Stomach (tissue), 9 donors: Measurements from ENCODE around the gene SERPINA4. TPM values are rescaled to one million over a fixed set of nuclear protein-coding genes. Genes with fewer than 3 reads are reported as not detected.

Source experiments
- DNase-seq, 2 donors: peaks; one replicate each; pipeline versions ENCODE4 v3.0.0 to v3.0.0-alpha.2; 2013 to 2019
- H3K27ac ChIP-seq, 5 donors: fragments of 200-600 bp in 4 of 5; sonication (generic) in 4 of 5; one replicate each; pipeline ENCODE4 v1.5.1; 2013 to 2019; ENCODE audit warnings: mild to moderate bottlenecking in 1 of 5, moderate library complexity in 1 of 5
- H3K27me3 ChIP-seq, 3 donors: fragments of 200-600 bp; sonication (generic); one replicate each; pipeline ENCODE4 v1.5.1; 2017 to 2019; ENCODE audit warnings: mixed run types in 1 of 3
- H3K36me3 ChIP-seq, 4 donors: fragments of 200-600 bp; sonication (generic); 1 replicate in 3 of 4; 2 replicates in 1 of 4; pipeline ENCODE4 v1.5.1; 2016 to 2019
- H3K4me1 ChIP-seq, 4 donors: fragments of 200-600 bp; sonication (generic); one replicate each; pipeline ENCODE4 v1.5.1; 2016 to 2019
- H3K4me3 ChIP-seq, 4 donors: fragments of 200-600 bp; sonication (generic) in 3 of 4; one replicate each; pipeline ENCODE4 v1.5.1; 2016 to 2019; ENCODE audit warnings: mild to moderate bottlenecking in 1 of 4
- H3K9me3 ChIP-seq, 4 donors: fragments of 200-600 bp; sonication (generic); one replicate each; pipeline ENCODE4 v1.5.1; 2016 to 2019
- CTCF ChIP-seq, 7 experiments: fragments of 450-650 bp in 4 of 7; fragments of 200-600 bp in 3 of 7; sonication (generic) in 3 of 7; IDR thresholded peaks; one replicate each; pipeline ENCODE4 v1.5.1; 2016 to 2019; ENCODE audit warnings: antibody characterized with exemption in 7 of 7, control low read depth in 2 of 7, mild to moderate bottlenecking in 1 of 7
- EP300 ChIP-seq: sonication (generic); formaldehyde crosslinking; IDR thresholded peaks from one replicate; pipeline ENCODE4 v1.6.1; 2017; ENCODE audit warnings: antibody characterized with exemption
- POLR2A ChIP-seq, 4 donors: fragments of 450-650 bp; IDR thresholded peaks; one replicate each; pipeline ENCODE4 v1.6.1; 2016; ENCODE audit warnings: antibody characterized with exemption in 4 of 4, control low read depth in 2 of 4, mild to moderate bottlenecking in 1 of 4, moderate library complexity in 1 of 4
- POLR2AphosphoS5 ChIP-seq, 3 donors: sonication (generic); formaldehyde crosslinking; IDR thresholded peaks; one replicate each; pipeline ENCODE4 v1.6.1; 2016; ENCODE audit warnings: antibody characterized with exemption in 3 of 3
- WGBS, 5 donors: extraction: QIAGEN DNeasy Blood & Tissue Kit in 3 of 5; methylation state at CpG; one replicate each; pipeline versions ENCODE4 v1.1.5 to v1.1.7; 2013 to 2018; 5-methylcytosine and 5-hydroxymethylcytosine counted together
- intact Hi-C: fragments of 100-400 bp; cut with DNase I; formaldehyde crosslinking; loops from one replicate; pipeline ENCODE4 v1.15.1; 2023; ENCODE audit warnings: low total_unique reads
- polyA plus RNA-seq, 3 donors: library from polyadenylated mRNA; stranded (reverse); fragments of 200-250 nt; gene quantifications; one replicate each; pipeline ENCODE4 v1.2.3, GENCODE V29; 2013
- total RNA-seq, 5 donors: library from RNA; depleted of rRNA; stranded (reverse); fragments of >200 nt; gene quantifications; one replicate each; pipeline versions ENCODE4 v1.1.0 to v1.2.3, GENCODE V29; 2014 to 2016
- donor health status: healthy with polysubstance abuse.
- donor health status: Bipolar disorder and iron deficiency.
- donor health status: healthy.

Gene SERPINA4
- total and polyA plus RNA-seq, 8 donors: 4.7 to 27.5 (median 14.2) TPM; not detected in 2

DNA sequence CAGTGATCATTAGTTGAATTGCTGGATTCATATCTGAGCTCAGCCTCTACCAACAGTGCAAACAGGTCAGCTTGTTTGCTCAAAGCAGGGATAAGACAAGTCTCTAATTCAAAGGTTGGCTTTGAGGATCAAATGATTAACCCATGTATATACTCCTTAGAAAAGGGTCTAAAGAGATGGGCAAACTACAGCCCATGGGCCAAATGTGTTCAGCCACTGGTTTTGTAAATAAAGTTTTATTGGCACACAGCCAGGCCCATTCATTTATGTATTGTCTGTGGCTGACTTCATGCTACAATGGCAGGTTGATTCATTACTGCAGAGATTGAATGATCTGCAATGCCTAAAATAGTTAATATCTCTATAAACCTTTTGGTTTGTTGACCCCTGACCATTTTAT lies 3.1 kb downstream of the SERPINA4 start:
- no peak for TF ChIP-seq POLR2AphosphoS5 (IDR thresholded peaks at IDR 0.05)
- TF ChIP-seq EP300: no peak
- no peak for TF ChIP-seq POLR2A (IDR thresholded peaks at IDR 0.05)
- no peak for TF ChIP-seq CTCF (IDR thresholded peaks at IDR 0.05)
- Histone ChIP-seq H3K9me3 (no peaks in the 10 kb centered on the region), H3K4me1 (peaks cover 0 to 11% (median 6%) of the 10 kb centered on the region in 4 donors), H3K27ac (no peak overlapping the region), H3K4me3 (no peak overlapping the region), H3K36me3 (no peaks in the 10 kb centered on the region), H3K27me3 (no peaks in the 10 kb centered on the region)
- no peak for DNase-seq
- intact Hi-C loops: no loop called here

DNA sequence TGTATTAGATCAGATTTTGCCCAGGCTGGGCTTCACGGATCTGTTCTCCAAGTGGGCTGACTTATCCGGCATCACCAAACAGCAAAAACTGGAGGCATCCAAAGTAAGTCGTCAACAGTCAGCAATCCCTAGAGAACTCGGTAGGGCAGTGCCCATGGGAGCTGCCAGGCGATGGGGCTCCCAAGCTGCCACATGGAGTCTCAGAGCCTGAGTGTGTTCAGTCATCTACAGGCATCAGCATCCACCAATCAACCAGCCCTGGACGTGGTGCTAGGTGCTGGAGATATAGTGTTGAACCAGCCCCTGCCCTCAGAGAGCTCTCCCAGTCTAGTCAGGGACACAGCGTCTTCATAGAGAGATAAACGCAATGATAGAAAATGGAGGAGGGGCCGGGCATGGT lies 6.9 kb downstream of the SERPINA4 start:
- no peak for DNase-seq
- 84 to 96% (median 91%) methylated on average over 9 of the region's 9 CpGs for WGBS, 5 donors
- H3K9me3 ChIP-seq: no peaks in the 10 kb centered on the region

DNA sequence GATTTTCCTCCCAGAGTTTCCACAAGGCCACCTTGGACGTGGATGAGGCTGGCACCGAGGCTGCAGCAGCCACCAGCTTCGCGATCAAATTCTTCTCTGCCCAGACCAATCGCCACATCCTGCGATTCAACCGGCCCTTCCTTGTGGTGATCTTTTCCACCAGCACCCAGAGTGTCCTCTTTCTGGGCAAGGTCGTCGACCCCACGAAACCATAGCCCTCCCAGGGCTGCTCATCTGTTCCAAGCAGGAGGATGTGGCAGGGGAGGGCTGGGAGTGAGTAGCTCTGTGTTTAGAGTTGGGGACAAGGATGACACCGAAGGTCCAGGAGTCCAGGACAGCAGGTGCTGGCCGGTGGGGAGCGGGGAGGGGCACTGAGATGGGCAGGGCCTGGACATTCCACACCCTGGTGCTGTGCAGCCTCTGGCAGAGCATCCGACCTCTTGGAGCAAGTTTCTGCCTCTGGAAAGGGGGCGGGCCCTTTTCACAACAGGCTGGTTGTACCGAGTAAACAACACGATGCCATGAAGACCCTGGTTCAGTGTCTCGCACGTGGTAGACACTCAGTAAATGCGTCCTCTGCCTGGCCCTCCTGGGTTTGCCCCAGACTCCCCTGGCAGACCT lies 8.2 kb downstream of the SERPINA4 start:
- Histone ChIP-seq H3K4me3 (no peak overlapping the region), H3K36me3 (no peaks in the 10 kb centered on the region), H3K4me1 (peaks cover 0 to 8% (median 3%) of the 10 kb centered on the region in 4 donors), H3K27me3 (no peaks in the 10 kb centered on the region), H3K27ac (no peak overlapping the region), H3K9me3 (no peaks in the 10 kb centered on the region)
- no peak for TF ChIP-seq POLR2AphosphoS5 (IDR thresholded peaks at IDR 0.05)
- no peak for TF ChIP-seq POLR2A (IDR thresholded peaks at IDR 0.05)
- no peak for TF ChIP-seq CTCF (IDR thresholded peaks at IDR 0.05)
- no peak for TF ChIP-seq EP300
- WGBS, 5 donors: 87 to 92% (median 91%) methylated on average over 15 to 20 of the region's 20 CpGs
- no peak for DNase-seq
- intact Hi-C loops: no loop called here

More for the DNA sequence above, 6.9 kb downstream of the SERPINA4 start:
- TF ChIP-seq POLR2AphosphoS5 (IDR thresholded peaks at IDR 0.05) (no peak), CTCF (IDR thresholded peaks at IDR 0.05) (no peak), POLR2A (IDR thresholded peaks at IDR 0.05) (no peak), EP300 (no peak)
- Histone ChIP-seq H3K27me3 (no peaks in the 10 kb centered on the region), H3K4me3 (no peak overlapping the region), H3K4me1 (peaks cover 0 to 10% (median 3%) of the 10 kb centered on the region in 4 donors), H3K36me3 (no peaks in the 10 kb centered on the region), H3K27ac (no peak overlapping the region)
- intact Hi-C loops: no loop called here

GRCh38 chr14:94570002-94570400 lies 8.8 kb downstream of the SERPINA4 start:
- intact Hi-C loops: no loop called here
- no peak overlapping the region for H3K4me3 ChIP-seq
- H3K9me3 ChIP-seq: no peaks in the 10 kb centered on the region
- no peaks in the 10 kb centered on the region for H3K36me3 ChIP-seq
- TF ChIP-seq EP300 (no peak), CTCF (IDR thresholded peaks at IDR 0.05) (no peak), POLR2A (IDR thresholded peaks at IDR 0.05) (no peak), POLR2AphosphoS5 (IDR thresholded peaks at IDR 0.05) (no peak)
- no peak for DNase-seq
- no peaks in the 10 kb centered on the region for H3K27me3 ChIP-seq
- H3K27ac ChIP-seq: no peak overlapping the region
- WGBS, 5 donors: 60 to 94% (median 94%) methylated on average over 1 to 6 of the region's 6 CpGs
- peaks cover 0 to 8% (median 3%) of the 10 kb centered on the region in 4 donors for H3K4me1 ChIP-seq
